HepG2 (cell line): ENCODE measurements around the gene ADCY10. TPM values are rescaled to one million over a fixed set of nuclear protein-coding genes. Genes with fewer than 3 reads are reported as not detected.

Source experiments
- BCL6 ChIP-seq: IDR thresholded peaks from 2 replicates; pipeline ENCODE4 v1.6.1; 2016; ENCODE audit warnings: missing genetic modification reagents, missing compliant biosample characterization
- DMAP1 ChIP-seq: IDR thresholded peaks from 2 replicates; pipeline ENCODE4 v1.6.1; 2016
- IRX3 ChIP-seq: sonication (generic); formaldehyde crosslinking; IDR thresholded peaks from 2 replicates; pipeline ENCODE4 v1.8.1; 2023; ENCODE audit warnings: mild to moderate bottlenecking, low read depth, missing genetic modification reagents, borderline replicate concordance
- JUN ChIP-seq: sonication (generic); formaldehyde crosslinking; IDR thresholded peaks from 2 replicates; pipeline ENCODE4 v1.4.0; 2020; ENCODE audit warnings: mild to moderate bottlenecking, missing genetic modification reagents
- KLF9 ChIP-seq: IDR thresholded peaks from 2 replicates; pipeline ENCODE4 v1.6.1; 2016; ENCODE audit warnings: low read depth
- MBD4 ChIP-seq: IDR thresholded peaks from 2 replicates; pipeline ENCODE4 v1.6.1; 2012; ENCODE audit warnings: low read length, inconsistent platforms, borderline replicate concordance
- MIER3 ChIP-seq: IDR thresholded peaks from 2 replicates; pipeline ENCODE4 v1.6.1; 2016; ENCODE audit warnings: missing compliant biosample characterization, borderline replicate concordance
- TAF1 ChIP-seq: sonication (generic); formaldehyde crosslinking; IDR thresholded peaks from 2 replicates; pipeline ENCODE4 v1.4.0; 2020; ENCODE audit warnings: missing genetic modification reagents
- TARDBP ChIP-seq: sonication (generic); formaldehyde crosslinking; IDR thresholded peaks from 2 replicates; pipeline ENCODE4 v1.8.0; 2022; ENCODE audit warnings: mild to moderate bottlenecking, missing genetic modification reagents
- TCF7L2 ChIP-seq: IDR thresholded peaks from 2 replicates; pipeline ENCODE4 v1.6.1; 2011; ENCODE audit warnings: mild to moderate bottlenecking, low read depth, low read length, moderate library complexity
- YY1 ChIP-seq: IDR thresholded peaks from 2 replicates; pipeline ENCODE4 v1.6.1; 2011; ENCODE audit warnings: low read length, low read depth, moderate library complexity, mild to moderate bottlenecking; ENCODE audit not compliant: insufficient read depth, insufficient replicate concordance
- ZFP37 ChIP-seq: sonication (generic); formaldehyde crosslinking; IDR thresholded peaks from 2 replicates; pipeline ENCODE4 v1.4.0; 2020; ENCODE audit warnings: missing genetic modification reagents, borderline replicate concordance
- ZNF180 ChIP-seq: sonication (generic); formaldehyde crosslinking; IDR thresholded peaks from 2 replicates; pipeline ENCODE4 v1.4.0; 2020; ENCODE audit warnings: low read depth, missing genetic modification reagents, borderline replicate concordance
- ZNF317 ChIP-seq: sonication (generic); formaldehyde crosslinking; IDR thresholded peaks from 2 replicates; pipeline ENCODE4 v1.5.0; 2020; ENCODE audit warnings: mild to moderate bottlenecking, missing genetic modification reagents
- ZNF331 ChIP-seq: sonication (generic); formaldehyde crosslinking; IDR thresholded peaks from 2 replicates; pipeline ENCODE4 v1.4.0; 2020; ENCODE audit warnings: missing genetic modification reagents
- ZNF670 ChIP-seq: sonication (generic); formaldehyde crosslinking; IDR thresholded peaks from 2 replicates; pipeline ENCODE4 v1.8.0; 2022; ENCODE audit warnings: mild to moderate bottlenecking, missing genetic modification reagents, borderline replicate concordance
- ZNF7 ChIP-seq: IDR thresholded peaks from 2 replicates; pipeline ENCODE4 v1.6.1; 2016; ENCODE audit warnings: missing biosample characterization, missing genetic modification reagents
- ZNF720 ChIP-seq: sonication (generic); formaldehyde crosslinking; IDR thresholded peaks from 2 replicates; pipeline ENCODE4 v1.4.0; 2020; ENCODE audit warnings: missing genetic modification reagents
- ZNF749 ChIP-seq: sonication (generic); formaldehyde crosslinking; IDR thresholded peaks from 2 replicates; pipeline ENCODE4 v1.8.0; 2022; ENCODE audit warnings: mild to moderate bottlenecking, missing genetic modification reagents, moderate library complexity, borderline replicate concordance
- polyA plus RNA-seq, 8 experiments: library from polyadenylated mRNA; depleted of rRNA in 3 of 8; stranded (reverse) in 7 of 8; unstranded in 1 of 8; fragments of >200 nt; fragmentation: Illumina TruSeq in 4 of 8; extraction: Trizol in 4 of 8; gene quantifications; 2 replicates each; pipeline versions ENCODE4 v1.2.1 to v1.2.3, GENCODE V29; 2011 to 2016; ENCODE audit warnings: low read depth in 4 of 8, missing spikeins in 1 of 8, mixed read lengths in 1 of 8; ENCODE audit not compliant: insufficient read depth in 1 of 8
- total RNA-seq, 5 experiments: library from RNA; depleted of rRNA; stranded (reverse); fragments of >200 nt; fragmentation: Illumina TruSeq; extraction: Trizol; gene quantifications; 2 replicates each; pipeline ENCODE4 v1.2.3, GENCODE V29; 2016; ENCODE audit warnings: low read depth in 1 of 5
- TF ChIP-seq, protein P1 (sequence below): IDR thresholded peaks from 2 replicates; pipeline ENCODE4 v1.6.1; 2012; ENCODE audit warnings: low read length, improper control_type of control experiment
- TF ChIP-seq, protein P2 (sequence below): sonication (generic); formaldehyde crosslinking; IDR thresholded peaks from 2 replicates; pipeline ENCODE4 v1.5.0; 2020; ENCODE audit warnings: missing genetic modification reagents
- TF ChIP-seq, protein P3 (sequence below), 2 experiments: sonication (generic) in 1 of 2; formaldehyde crosslinking in 1 of 2; IDR thresholded peaks; 2 replicates each; pipeline versions ENCODE4 v1.4.0 to v1.6.1; 2016 to 2020; ENCODE audit warnings: borderline replicate concordance in 1 of 2, low read depth in 1 of 2, mild to moderate bottlenecking in 1 of 2, missing genetic modification reagents in 1 of 2

The ADCY10 gene
- total and polyA plus RNA-seq, 2 of the 13 experiments (the other 11 are each of a cell fraction or from before 2014, with no cell fraction given), result 0.02 to 0.03 TPM

DNA sequence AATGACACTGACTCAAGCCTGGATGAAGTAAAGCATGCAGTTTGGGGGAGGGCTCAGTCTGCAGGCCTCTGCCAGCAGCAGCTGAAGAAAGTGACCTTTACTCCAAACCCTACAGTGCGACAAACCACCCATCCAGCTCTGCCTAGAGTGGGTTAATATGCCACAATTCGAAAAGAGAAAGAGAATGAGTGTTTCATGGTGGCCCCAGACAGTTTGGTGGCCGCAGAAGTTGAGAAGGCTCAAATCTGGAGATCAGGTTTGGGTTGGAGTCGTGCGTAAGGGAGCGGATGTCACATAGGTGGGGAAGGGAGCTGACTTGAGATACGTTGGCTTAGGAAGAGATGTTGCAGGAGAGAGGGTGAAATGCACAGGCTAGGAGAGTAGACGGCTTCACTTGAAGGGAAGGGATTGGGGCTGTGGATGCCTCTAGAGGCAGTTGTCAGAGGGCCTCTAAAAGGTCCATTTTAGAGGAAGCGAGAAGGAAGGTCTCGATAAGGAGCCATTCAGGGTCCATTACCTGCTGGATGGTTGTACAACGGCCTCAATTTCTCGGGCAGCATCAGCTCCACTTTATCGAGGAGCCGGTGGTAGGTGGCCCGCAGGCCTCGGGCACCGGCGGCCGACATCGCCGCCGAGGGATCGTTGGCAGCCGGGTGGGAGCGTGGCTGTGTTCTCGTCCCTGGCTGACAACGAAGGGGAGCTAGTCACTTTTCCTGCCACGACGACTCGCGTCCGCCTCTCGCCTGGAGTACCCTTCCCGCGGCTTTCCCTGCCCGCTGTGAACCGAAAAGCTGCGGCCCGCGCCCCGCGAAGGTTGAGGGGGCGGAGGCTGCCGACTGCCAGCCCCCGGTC, 21.5 kb upstream of the ADCY10 start (continued):
- TF ChIP-seq MBD4 (no peak), ZNF720 (no peak), TCF7L2 (no peak), JUN (no peak), ZNF180 (CRISPR knock-in tag) (no peak), KLF9 (no peak), ZNF670 (CRISPR knock-in tag) (0 out of 2 replicates have a peak, but pooled peaks have one; percentile 9), ZNF749 (CRISPR knock-in tag) (no peak), ZNF331 (CRISPR knock-in tag) (no peak; the same call in 1 of the 2 replicates), ZNF7 (CRISPR knock-in tag) (no peak), MIER3 (CRISPR knock-in tag) (peak; percentile 11; the same call in 1 of the 2 replicates), ZNF317 (CRISPR knock-in tag) (no peak), IRX3 (CRISPR knock-in tag) (no peak), BCL6 (CRISPR knock-in tag) (0 out of 2 replicates have a peak, but pooled peaks have one; percentile 14), TAF1 (peak; percentile 73), DMAP1 (CRISPR knock-in tag) (no peak), ZFP37 (CRISPR knock-in tag) (0 out of 2 replicates have a peak, but pooled peaks have one; percentile 39), TARDBP (CRISPR knock-in tag) (no peak), YY1 (no peak)
- TF ChIP-seq, protein P1, sequence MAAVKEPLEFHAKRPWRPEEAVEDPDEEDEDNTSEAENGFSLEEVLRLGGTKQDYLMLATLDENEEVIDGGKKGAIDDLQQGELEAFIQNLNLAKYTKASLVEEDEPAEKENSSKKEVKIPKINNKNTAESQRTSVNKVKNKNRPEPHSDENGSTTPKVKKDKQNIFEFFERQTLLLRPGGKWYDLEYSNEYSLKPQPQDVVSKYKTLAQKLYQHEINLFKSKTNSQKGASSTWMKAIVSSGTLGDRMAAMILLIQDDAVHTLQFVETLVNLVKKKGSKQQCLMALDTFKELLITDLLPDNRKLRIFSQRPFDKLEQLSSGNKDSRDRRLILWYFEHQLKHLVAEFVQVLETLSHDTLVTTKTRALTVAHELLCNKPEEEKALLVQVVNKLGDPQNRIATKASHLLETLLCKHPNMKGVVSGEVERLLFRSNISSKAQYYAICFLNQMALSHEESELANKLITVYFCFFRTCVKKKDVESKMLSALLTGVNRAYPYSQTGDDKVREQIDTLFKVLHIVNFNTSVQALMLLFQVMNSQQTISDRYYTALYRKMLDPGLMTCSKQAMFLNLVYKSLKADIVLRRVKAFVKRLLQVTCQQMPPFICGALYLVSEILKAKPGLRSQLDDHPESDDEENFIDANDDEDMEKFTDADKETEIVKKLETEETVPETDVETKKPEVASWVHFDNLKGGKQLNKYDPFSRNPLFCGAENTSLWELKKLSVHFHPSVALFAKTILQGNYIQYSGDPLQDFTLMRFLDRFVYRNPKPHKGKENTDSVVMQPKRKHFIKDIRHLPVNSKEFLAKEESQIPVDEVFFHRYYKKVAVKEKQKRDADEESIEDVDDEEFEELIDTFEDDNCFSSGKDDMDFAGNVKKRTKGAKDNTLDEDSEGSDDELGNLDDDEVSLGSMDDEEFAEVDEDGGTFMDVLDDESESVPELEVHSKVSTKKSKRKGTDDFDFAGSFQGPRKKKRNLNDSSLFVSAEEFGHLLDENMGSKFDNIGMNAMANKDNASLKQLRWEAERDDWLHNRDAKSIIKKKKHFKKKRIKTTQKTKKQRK, result no peak
- TF ChIP-seq, protein P2, sequence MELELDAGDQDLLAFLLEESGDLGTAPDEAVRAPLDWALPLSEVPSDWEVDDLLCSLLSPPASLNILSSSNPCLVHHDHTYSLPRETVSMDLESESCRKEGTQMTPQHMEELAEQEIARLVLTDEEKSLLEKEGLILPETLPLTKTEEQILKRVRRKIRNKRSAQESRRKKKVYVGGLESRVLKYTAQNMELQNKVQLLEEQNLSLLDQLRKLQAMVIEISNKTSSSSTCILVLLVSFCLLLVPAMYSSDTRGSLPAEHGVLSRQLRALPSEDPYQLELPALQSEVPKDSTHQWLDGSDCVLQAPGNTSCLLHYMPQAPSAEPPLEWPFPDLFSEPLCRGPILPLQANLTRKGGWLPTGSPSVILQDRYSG (CRISPR knock-in tag), result no peak
- TF ChIP-seq, protein P3, sequence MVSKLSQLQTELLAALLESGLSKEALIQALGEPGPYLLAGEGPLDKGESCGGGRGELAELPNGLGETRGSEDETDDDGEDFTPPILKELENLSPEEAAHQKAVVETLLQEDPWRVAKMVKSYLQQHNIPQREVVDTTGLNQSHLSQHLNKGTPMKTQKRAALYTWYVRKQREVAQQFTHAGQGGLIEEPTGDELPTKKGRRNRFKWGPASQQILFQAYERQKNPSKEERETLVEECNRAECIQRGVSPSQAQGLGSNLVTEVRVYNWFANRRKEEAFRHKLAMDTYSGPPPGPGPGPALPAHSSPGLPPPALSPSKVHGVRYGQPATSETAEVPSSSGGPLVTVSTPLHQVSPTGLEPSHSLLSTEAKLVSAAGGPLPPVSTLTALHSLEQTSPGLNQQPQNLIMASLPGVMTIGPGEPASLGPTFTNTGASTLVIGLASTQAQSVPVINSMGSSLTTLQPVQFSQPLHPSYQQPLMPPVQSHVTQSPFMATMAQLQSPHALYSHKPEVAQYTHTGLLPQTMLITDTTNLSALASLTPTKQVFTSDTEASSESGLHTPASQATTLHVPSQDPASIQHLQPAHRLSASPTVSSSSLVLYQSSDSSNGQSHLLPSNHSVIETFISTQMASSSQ (IDR thresholded peaks at IDR 0.05; ENCODE audit: low read depth), result no peak
- TF ChIP-seq, protein P3 (CRISPR knock-in tag; IDR thresholded peaks at IDR 0.05; ENCODE audit: borderline replicate concordance), result no peak
